ENCODE data around the gene ARL3. TPM values are rescaled to one million over a fixed set of nuclear protein-coding genes. Genes with fewer than 3 reads are reported as not detected.
A peak's percentile ranks its signal among the peaks of the same experiment; 100 is the strongest.

ARL3 gene
- total RNA-seq, 2 donors from 2014 or later: 1.8 to 4.0 TPM

GRCh38 chr10:102645741-102646609 lies 68.2 kb downstream of the ARL3 start:
- H3K4me1 ChIP-seq: peaks cover 49% of the 10 kb centered on the region
- TF ChIP-seq CTCF (IDR thresholded peaks at IDR 0.05): peak in 1 of 7 experiments; percentile 16
- peak in 2 of 3 donors; percentile 22 to 71 for TF ChIP-seq POLR2A (IDR thresholded peaks at IDR 0.05)

GRCh38 chr10:102645388-102645740 lies 68.8 kb downstream of the ARL3 start:
- peak; percentile 78 to 97 (median 96) for TF ChIP-seq POLR2A (IDR thresholded peaks at IDR 0.05)
- no peak for TF ChIP-seq CTCF (IDR thresholded peaks at IDR 0.05)
- Histone ChIP-seq H3K36me3 (replicated peaks in 1 of 2; ENCODE audit: insufficient read depth in 1 of 2, low read depth in 2 of 2) (no peaks in the 10 kb centered on the region), H3K4me3 (peak overlapping the region; percentile 39 to 78), H3K27ac (peak overlapping the region; percentile 95 to 100 (median 96)), H3K27me3 (no peaks in the 10 kb centered on the region), H3K4me1 (peaks cover 43% of the 10 kb centered on the region), H3K9me3 (no peaks in the 10 kb centered on the region)
- WGBS, 2 donors: 0% methylated on average over 3 to 12 of the region's 12 CpGs
- peak; percentile 87 to 96 (median 92) for DNase-seq
- ATAC-seq: peak; percentile 47
- intact Hi-C loops (cut with DNase I): no loop called here

More at GRCh38 chr10:102645741-102646609, 68.2 kb downstream of the ARL3 start:
- no peaks in the 10 kb centered on the region for H3K27me3 ChIP-seq
- H3K36me3 ChIP-seq (replicated peaks in 1 of 2; ENCODE audit: insufficient read depth in 1 of 2, low read depth in 2 of 2): no peaks in the 10 kb centered on the region
- DNase-seq (peak; percentile 72 to 89 (median 76)), ATAC-seq (peak; percentile 8)
- H3K9me3 ChIP-seq: no peaks in the 10 kb centered on the region
- intact Hi-C loops (cut with DNase I): no loop called here
- WGBS, 2 donors: 0 to 1% methylated on average over 24 to 29 of the region's 29 CpGs
- H3K4me3 ChIP-seq: peak overlapping the region; percentile 39 to 78
- H3K27ac ChIP-seq: peak overlapping the region; percentile 95 to 100 (median 96)

- TF ChIP-seq CTCF (IDR thresholded peaks at IDR 0.05) (peak; percentile 30 to 87 (median 80)), POLR2A (IDR thresholded peaks at IDR 0.05) (peak in 1 of 3 donors; percentile 21)
- ATAC-seq (peak; percentile 47), DNase-seq (peak; percentile 88 to 93 (median 92))
- Histone ChIP-seq H3K27me3 (no peaks in the 10 kb centered on the region), H3K4me3 (peak overlapping the region; percentile 39 to 78), H3K27ac (peak overlapping the region; percentile 95 to 100 (median 96)), H3K9me3 (no peaks in the 10 kb centered on the region), H3K4me1 (peaks cover 37% of the 10 kb centered on the region), H3K36me3 (replicated peaks in 1 of 2; ENCODE audit: insufficient read depth in 1 of 2, low read depth in 2 of 2) (no peaks in the 10 kb centered on the region)
- intact Hi-C loops (cut with DNase I): no loop called here
- 0% methylated on average over 9 to 60 of the region's 62 CpGs for WGBS, 2 donors
These were observed 69.4 kb downstream of the ARL3 start for GRCh38 chr10:102644646-102645387.

GRCh38 chr10:102644066-102644645 lies 70.0 kb downstream of the ARL3 start, which contains the start of gene TRIM8:
TSS of gene TRIM8 (plus strand) at chr10:102644479. CDS start at chr10:102644618, 139 bp downstream.
- Histone ChIP-seq H3K36me3 (replicated peaks in 1 of 2; ENCODE audit: insufficient read depth in 1 of 2, low read depth in 2 of 2) (no peaks in the 10 kb centered on the region), H3K4me3 (peak within 1 kb of the TSS; percentile 39 to 78), H3K27me3 (no peaks in the 10 kb centered on the region), H3K9me3 (no peaks in the 10 kb centered on the region), H3K27ac (peak within 1 kb of the TSS; percentile 95 to 100 (median 96)), H3K4me1 (peaks cover 31% of the 10 kb centered on the region)
- intact Hi-C loops (cut with DNase I): no loop called here
- TF ChIP-seq POLR2A (IDR thresholded peaks at IDR 0.05) (no peak), CTCF (IDR thresholded peaks at IDR 0.05) (no peak)
- WGBS, 2 donors: 1% methylated on average over 54 of the region's 80 CpGs; no CpG with 5 or more reads in 1 of the 2 donors
- ATAC-seq (peak; percentile 5), DNase-seq (peak; percentile 55 to 69 (median 60))

Data from body of pancreas (tissue), 4 donors.